ENCODE measurements around the gene GTF3C5.

GRCh38 chr9:133055788-133056420 lies 25.1 kb downstream of the GTF3C5 start:
- TF ChIP-seq MXI1 (conservative IDR thresholded peaks at IDR 0.05; ENCODE audit: poor library complexity, severe bottlenecking) (no peak), RAD21 (conservative IDR thresholded peaks at IDR 0.05) (no peak), EP300 (conservative IDR thresholded peaks at IDR 0.05; ENCODE audit: poor library complexity, severe bottlenecking) (no peak), CTCF (IDR thresholded peaks at IDR 0.05; ENCODE audit: poor library complexity, severe bottlenecking) (no peak), EZH2 (IDR thresholded peaks at IDR 0.05; ENCODE audit: borderline replicate concordance, insufficient read depth, low read length, poor library complexity, severe bottlenecking) (no peak), SMC3 (conservative IDR thresholded peaks at IDR 0.05; ENCODE audit: poor library complexity) (no peak), POLR2AphosphoS5 (IDR thresholded peaks at IDR 0.05) (no peak), TAF1 (IDR thresholded peaks at IDR 0.05; ENCODE audit: low read depth) (no peak)

All from neural cell (in vitro differentiated cells).